K562 (cell line): Measurements from ENCODE around the gene ANTKMT. TPM values are rescaled to one million over a fixed set of nuclear protein-coding genes. Genes with fewer than 3 reads are reported as not detected.

Experiments used
- CXXC5 ChIP-seq: fragments of 250-450 bp; sonication (Bioruptor Pico); IDR thresholded peaks from 2 replicates; pipeline ENCODE4 v1.8.0; 2022; ENCODE audit warnings: inconsistent platforms, mild to moderate bottlenecking, moderate library complexity
- FOXM1 ChIP-seq, 2 experiments: fragments of 450-650 bp in 1 of 2; sonication (generic) in 1 of 2; formaldehyde crosslinking in 1 of 2; IDR thresholded peaks; 2 replicates each; pipeline versions ENCODE4 v1.6.1 to v1.9.0; 2017 to 2022; ENCODE audit warnings: low read depth in 2 of 2, mild to moderate bottlenecking in 2 of 2, missing genetic modification reagents in 1 of 2, moderate library complexity in 1 of 2
- FUS ChIP-seq: fragments of 200-400 bp; formaldehyde crosslinking; optimal IDR thresholded peaks from 2 replicates; pipeline ENCODE3; 2017; ENCODE audit warnings: low read depth, low read length
- HDAC3 ChIP-seq: fragments of 450-650 bp; IDR thresholded peaks from 2 replicates; pipeline ENCODE4 v1.6.1; 2018; ENCODE audit warnings: borderline replicate concordance, mild to moderate bottlenecking, moderate library complexity; ENCODE audit not compliant: partially characterized antibody
- HNRNPLL ChIP-seq: fragments of 200-400 bp; formaldehyde crosslinking; IDR thresholded peaks from 2 replicates; pipeline ENCODE4 v1.6.1; 2017; ENCODE audit warnings: low read length, low read depth, mild to moderate bottlenecking; ENCODE audit not compliant: poor library complexity, severe bottlenecking
- JUN ChIP-seq, 2 experiments: sonication (generic) in 1 of 2; formaldehyde crosslinking in 1 of 2; IDR thresholded peaks; 2 replicates each; pipeline versions ENCODE4 v1.6.1 to v1.8.0; 2012 to 2022; ENCODE audit warnings: borderline replicate concordance in 2 of 2, mild to moderate bottlenecking in 2 of 2, improper control_type of control experiment in 1 of 2, low read depth in 1 of 2, low read length in 1 of 2, missing genetic modification reagents in 1 of 2
- KDM1A ChIP-seq, 2 experiments: fragments of 450-650 bp; IDR thresholded peaks; 2 replicates each; pipeline ENCODE4 v1.6.1; 2016; ENCODE audit warnings: mild to moderate bottlenecking in 2 of 2
- MAFG ChIP-seq: fragments of 450-650 bp; conservative IDR thresholded peaks from 2 replicates; pipeline ENCODE4 v1.6.1; 2016; ENCODE audit warnings: missing genetic modification characterization, missing compliant biosample characterization
- MCM7 ChIP-seq, 2 experiments: fragments of 450-650 bp; IDR thresholded peaks; 2 replicates each; pipeline ENCODE4 v1.6.1; 2016 to 2018
- NFYB ChIP-seq: IDR thresholded peaks from 2 replicates; pipeline ENCODE4 v1.6.1; 2011; ENCODE audit warnings: mild to moderate bottlenecking, moderate library complexity; ENCODE audit not compliant: insufficient read length; ENCODE audit errors: extremely low read depth
- PURB ChIP-seq: sonication (generic); formaldehyde crosslinking; IDR thresholded peaks from 2 replicates; pipeline ENCODE4 v1.9.0; 2021; ENCODE audit warnings: low read depth, mild to moderate bottlenecking, missing genetic modification reagents
- RBM14 ChIP-seq: fragments of 200-400 bp; formaldehyde crosslinking; IDR thresholded peaks from 2 replicates; pipeline ENCODE4 v1.6.1; 2018; ENCODE audit warnings: low read depth, mild to moderate bottlenecking, low read length, moderate library complexity, borderline replicate concordance; ENCODE audit not compliant: insufficient read depth
- SLC30A9 ChIP-seq: fragments of 250-450 bp; sonication (Bioruptor Pico); IDR thresholded peaks from 2 replicates; pipeline ENCODE4 v1.8.0; 2022; ENCODE audit warnings: mild to moderate bottlenecking, moderate library complexity
- SRF ChIP-seq, 2 experiments: fragments of 250-450, 450-650 bp in 1 of 2; sonication (Bioruptor Pico) in 1 of 2; sonication (generic) in 1 of 2; formaldehyde crosslinking; IDR thresholded peaks; 2 replicates each; pipeline versions ENCODE4 v1.5.0 to v1.5.1; 2020 to 2022; ENCODE audit warnings: mild to moderate bottlenecking in 1 of 2, missing genetic modification reagents in 1 of 2
- STAT5A ChIP-seq: IDR thresholded peaks from 2 replicates; pipeline ENCODE4 v1.6.1; 2012; ENCODE audit warnings: low read length, inconsistent platforms, borderline replicate concordance
- ZNF764 ChIP-seq: fragments of 250-450 bp; sonication (Bioruptor Pico); IDR thresholded peaks from 2 replicates; pipeline ENCODE4 v1.4.0; 2020; ENCODE audit warnings: low read depth, mild to moderate bottlenecking, moderate library complexity
- ZNF785 ChIP-seq: fragments of 250-450 bp; sonication (Bioruptor Pico); IDR thresholded peaks from 2 replicates; pipeline ENCODE4 v1.4.0; 2020; ENCODE audit warnings: mild to moderate bottlenecking
- polyA plus RNA-seq, 8 experiments: library from polyadenylated mRNA; depleted of rRNA in 4 of 8; stranded (reverse) in 5 of 8; unstranded in 3 of 8; fragments of >200 nt; fragmentation: Nextera tagmentation in 2 of 8; fragmentation: Illumina TruSeq in 1 of 8; extraction: Ambion mirVana in 2 of 8; extraction: Trizol in 1 of 8; gene quantifications; 2 replicates each; pipeline versions ENCODE4 v1.2.1 to v1.2.3, GENCODE V29; 2011 to 2014; ENCODE audit warnings: inconsistent platforms in 1 of 8, missing spikeins in 1 of 8
- total RNA-seq, 7 experiments: library from RNA; depleted of rRNA in 6 of 7; stranded (reverse); fragments of >200 nt in 6 of 7; fragmentation: Illumina TruSeq in 2 of 7; extraction: Trizol in 2 of 7; gene quantifications; 2 replicates each; pipeline versions ENCODE4 v1.2.1 to v1.2.3, GENCODE V29; 2011 to 2021; ENCODE audit warnings: low replicate concordance in 1 of 7
- TF ChIP-seq, protein P1 (sequence below): fragments of 250-450 bp; sonication (Bioruptor Pico); IDR thresholded peaks from 2 replicates; pipeline ENCODE4 v1.4.0; 2020; ENCODE audit warnings: borderline replicate concordance
- TF ChIP-seq, protein P2 (sequence below): fragments of 450-650 bp; formaldehyde crosslinking; IDR thresholded peaks from 2 replicates; pipeline ENCODE4 v1.4.0; 2022; ENCODE audit warnings: missing genetic modification characterization
- TF ChIP-seq, protein P3 (sequence below), 2 experiments: fragments of 450-650 bp in 1 of 2; IDR thresholded peaks; 2 replicates each; pipeline ENCODE4 v1.6.1; 2011 to 2017; ENCODE audit warnings: low read depth in 2 of 2, antibody characterized with exemption in 1 of 2, borderline replicate concordance in 1 of 2, low read length in 1 of 2, mild to moderate bottlenecking in 1 of 2, mixed read lengths in 1 of 2; ENCODE audit not compliant: control insufficient read depth in 1 of 2
- TF ChIP-seq, protein P4 (sequence below): fragments of 250-450 bp; sonication (Bioruptor Pico); IDR thresholded peaks from 2 replicates; pipeline ENCODE4 v1.9.0; 2021; ENCODE audit warnings: mild to moderate bottlenecking

ANTKMT gene
- total and polyA plus RNA-seq, 9 of the 15 experiments (the other 6 are each of a cell fraction or from before 2014, with no cell fraction given) = 0.58 to 217 (median 19.1) TPM

DNA sequence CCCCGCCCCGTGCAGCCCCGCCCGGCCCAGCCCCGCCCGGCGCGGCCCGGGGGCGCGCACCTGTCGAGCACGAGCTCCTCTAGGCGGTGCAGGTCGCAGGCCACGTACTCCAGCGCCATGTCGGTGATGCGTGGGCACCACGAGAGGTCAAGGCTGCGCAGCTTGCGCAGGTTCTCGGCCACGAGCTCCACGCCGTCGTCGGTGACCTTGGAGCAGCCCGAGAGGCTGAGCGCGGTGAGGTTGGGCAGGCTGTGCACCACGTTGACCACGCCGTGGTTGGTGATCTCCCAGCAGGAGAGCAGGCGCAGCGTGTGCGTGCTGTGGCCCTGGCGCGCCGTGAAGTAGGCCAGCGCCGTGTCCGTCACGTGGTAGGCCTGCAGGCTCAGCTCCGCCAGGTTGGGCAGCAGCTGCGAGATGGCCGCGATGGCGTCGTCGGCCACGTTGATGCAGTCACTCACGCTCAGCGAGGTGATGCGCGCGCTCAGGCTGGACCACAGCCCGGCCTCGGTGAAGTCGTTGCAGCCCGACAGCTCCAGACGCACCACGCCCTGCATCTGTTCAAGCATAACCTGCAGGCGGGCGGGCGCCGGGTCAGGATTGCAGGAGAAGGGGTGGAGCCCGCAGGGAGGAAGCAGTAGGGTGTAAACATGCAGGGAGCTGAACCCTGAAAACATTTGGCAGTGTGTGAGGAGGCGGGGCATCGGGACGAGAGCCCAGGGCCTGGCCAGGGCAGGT, 25.4 kb upstream of the ANTKMT start (continued):
- TF ChIP-seq FOXM1 (IDR thresholded peaks at IDR 0.05; ENCODE audit: low read depth) (no peak), FOXM1 (CRISPR knock-in tag; IDR thresholded peaks at IDR 0.05; ENCODE audit: low read depth) (0 out of 2 replicates have a peak, but pooled peaks have one; percentile 48), HDAC3 (no peak), MAFG (tag) (no peak), PURB (CRISPR knock-in tag) (no peak), STAT5A (no peak), SLC30A9 (CRISPR knock-in tag) (no peak), MCM7 (IDR thresholded peaks at IDR 0.05) (no peak), JUN (IDR thresholded peaks at IDR 0.05; ENCODE audit: borderline replicate concordance, low read depth, low read length) (no peak), JUN (CRISPR knock-in tag; IDR thresholded peaks at IDR 0.05; ENCODE audit: borderline replicate concordance) (peak; percentile 92), HNRNPLL (peak; percentile 96), NFYB (no peak), SRF (CRISPR knock-in tag; IDR thresholded peaks at IDR 0.05) (no peak), ZNF785 (CRISPR knock-in tag) (no peak), KDM1A (IDR thresholded peaks at IDR 0.05) (no peak), FUS (peak; percentile 17), ZNF764 (no peak), CXXC5 (CRISPR knock-in tag) (peak; percentile 70), RBM14 (no peak)
- TF ChIP-seq, protein P1, sequence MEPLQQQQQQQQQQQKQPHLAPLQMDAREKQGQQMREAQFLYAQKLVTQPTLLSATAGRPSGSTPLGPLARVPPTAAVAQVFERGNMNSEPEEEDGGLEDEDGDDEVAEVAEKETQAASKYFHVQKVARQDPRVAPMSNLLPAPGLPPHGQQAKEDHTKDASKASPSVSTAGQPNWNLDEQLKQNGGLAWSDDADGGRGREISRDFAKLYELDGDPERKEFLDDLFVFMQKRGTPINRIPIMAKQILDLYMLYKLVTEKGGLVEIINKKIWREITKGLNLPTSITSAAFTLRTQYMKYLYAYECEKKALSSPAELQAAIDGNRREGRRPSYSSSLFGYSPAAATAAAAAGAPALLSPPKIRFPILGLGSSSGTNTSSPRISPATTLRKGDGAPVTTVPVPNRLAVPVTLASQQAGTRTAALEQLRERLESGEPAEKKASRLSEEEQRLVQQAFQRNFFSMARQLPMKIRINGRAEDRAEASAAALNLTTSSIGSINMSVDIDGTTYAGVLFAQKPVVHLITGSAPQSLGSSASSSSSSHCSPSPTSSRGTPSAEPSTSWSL (CRISPR knock-in tag) = no peak
- TF ChIP-seq, protein P2, sequence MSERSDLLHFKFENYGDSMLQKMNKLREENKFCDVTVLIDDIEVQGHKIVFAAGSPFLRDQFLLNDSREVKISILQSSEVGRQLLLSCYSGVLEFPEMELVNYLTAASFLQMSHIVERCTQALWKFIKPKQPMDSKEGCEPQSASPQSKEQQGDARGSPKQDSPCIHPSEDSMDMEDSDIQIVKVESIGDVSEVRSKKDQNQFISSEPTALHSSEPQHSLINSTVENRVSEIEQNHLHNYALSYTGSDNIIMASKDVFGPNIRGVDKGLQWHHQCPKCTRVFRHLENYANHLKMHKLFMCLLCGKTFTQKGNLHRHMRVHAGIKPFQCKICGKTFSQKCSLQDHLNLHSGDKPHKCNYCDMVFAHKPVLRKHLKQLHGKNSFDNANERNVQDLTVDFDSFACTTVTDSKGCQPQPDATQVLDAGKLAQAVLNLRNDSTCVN (CRISPR knock-in tag) = no peak
- TF ChIP-seq, protein P3, sequence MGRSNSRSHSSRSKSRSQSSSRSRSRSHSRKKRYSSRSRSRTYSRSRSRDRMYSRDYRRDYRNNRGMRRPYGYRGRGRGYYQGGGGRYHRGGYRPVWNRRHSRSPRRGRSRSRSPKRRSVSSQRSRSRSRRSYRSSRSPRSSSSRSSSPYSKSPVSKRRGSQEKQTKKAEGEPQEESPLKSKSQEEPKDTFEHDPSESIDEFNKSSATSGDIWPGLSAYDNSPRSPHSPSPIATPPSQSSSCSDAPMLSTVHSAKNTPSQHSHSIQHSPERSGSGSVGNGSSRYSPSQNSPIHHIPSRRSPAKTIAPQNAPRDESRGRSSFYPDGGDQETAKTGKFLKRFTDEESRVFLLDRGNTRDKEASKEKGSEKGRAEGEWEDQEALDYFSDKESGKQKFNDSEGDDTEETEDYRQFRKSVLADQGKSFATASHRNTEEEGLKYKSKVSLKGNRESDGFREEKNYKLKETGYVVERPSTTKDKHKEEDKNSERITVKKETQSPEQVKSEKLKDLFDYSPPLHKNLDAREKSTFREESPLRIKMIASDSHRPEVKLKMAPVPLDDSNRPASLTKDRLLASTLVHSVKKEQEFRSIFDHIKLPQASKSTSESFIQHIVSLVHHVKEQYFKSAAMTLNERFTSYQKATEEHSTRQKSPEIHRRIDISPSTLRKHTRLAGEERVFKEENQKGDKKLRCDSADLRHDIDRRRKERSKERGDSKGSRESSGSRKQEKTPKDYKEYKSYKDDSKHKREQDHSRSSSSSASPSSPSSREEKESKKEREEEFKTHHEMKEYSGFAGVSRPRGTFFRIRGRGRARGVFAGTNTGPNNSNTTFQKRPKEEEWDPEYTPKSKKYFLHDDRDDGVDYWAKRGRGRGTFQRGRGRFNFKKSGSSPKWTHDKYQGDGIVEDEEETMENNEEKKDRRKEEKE (IDR thresholded peaks at IDR 0.05; ENCODE audit: borderline replicate concordance in 1 of 2, control insufficient read depth in 1 of 2, low read depth in 2 of 2, low read length in 1 of 2) = no peak
- TF ChIP-seq, protein P4, sequence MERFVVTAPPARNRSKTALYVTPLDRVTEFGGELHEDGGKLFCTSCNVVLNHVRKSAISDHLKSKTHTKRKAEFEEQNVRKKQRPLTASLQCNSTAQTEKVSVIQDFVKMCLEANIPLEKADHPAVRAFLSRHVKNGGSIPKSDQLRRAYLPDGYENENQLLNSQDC = no peak
